ENCODE measurements around the gene SND1.

The SND1 gene

DNA sequence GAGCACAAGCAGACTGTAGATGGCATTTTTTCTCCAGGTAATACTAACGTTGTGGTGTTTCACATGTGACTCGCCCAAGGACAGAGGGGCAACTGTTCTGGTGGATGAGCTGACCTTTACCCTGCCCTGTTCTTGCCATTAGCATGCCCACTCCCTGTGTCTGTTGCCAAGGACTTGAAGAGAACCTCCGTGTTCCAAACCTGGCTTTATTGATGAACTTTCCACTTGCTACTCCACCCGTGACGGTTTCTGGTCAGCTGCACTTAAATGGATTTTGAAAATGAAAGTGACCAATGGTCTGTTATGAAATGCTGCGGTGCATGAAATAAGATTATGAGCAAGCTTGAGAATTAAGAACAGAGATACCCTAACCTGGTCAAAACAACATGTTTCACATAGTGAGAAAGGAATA, 348.9 kb downstream of the SND1 start:
- no peak for TF ChIP-seq POLR2AphosphoS5 (IDR thresholded peaks at IDR 0.05; ENCODE audit: borderline replicate concordance, low read depth, low read length)
- TF ChIP-seq EZH2 (IDR thresholded peaks at IDR 0.05): no peak
- no peak for TF ChIP-seq FOXP2 (optimal IDR thresholded peaks at IDR 0.05; ENCODE audit: control extremely low read depth, extremely low read length, insufficient read depth)
- no peak overlapping the region for H3K9ac ChIP-seq (ENCODE audit: insufficient read length)
- peaks cover 8% of the 10 kb centered on the region for H3K36me3 ChIP-seq (ENCODE audit: insufficient read depth, low read length)
- no peak overlapping the region for H3K27ac ChIP-seq
- no peaks in the 10 kb centered on the region for H3K9me3 ChIP-seq (ENCODE audit: low read depth, low read length)
- DNase-seq (ENCODE audit: low read depth, low spot score): no peak
- no peak overlapping the region for H3K4me3 ChIP-seq

- Histone ChIP-seq H3K9me3 (ENCODE audit: low read depth, low read length) (no peaks in the 10 kb centered on the region), H3K9ac (ENCODE audit: insufficient read length) (no peak overlapping the region), H3K36me3 (ENCODE audit: insufficient read depth, low read length) (peaks cover 18% of the 10 kb centered on the region), H3K4me3 (no peak overlapping the region), H3K27ac (no peak overlapping the region)
- no peak for DNase-seq (ENCODE audit: low read depth, low spot score)
- no peak for TF ChIP-seq FOXP2 (optimal IDR thresholded peaks at IDR 0.05; ENCODE audit: control extremely low read depth, extremely low read length, insufficient read depth)
- TF ChIP-seq POLR2AphosphoS5 (IDR thresholded peaks at IDR 0.05; ENCODE audit: borderline replicate concordance, low read depth, low read length): no peak
- TF ChIP-seq EZH2 (IDR thresholded peaks at IDR 0.05): no peak
These were observed 351.2 kb downstream of the SND1 start for GRCh38 chr7:128003167-128003566.

DNA sequence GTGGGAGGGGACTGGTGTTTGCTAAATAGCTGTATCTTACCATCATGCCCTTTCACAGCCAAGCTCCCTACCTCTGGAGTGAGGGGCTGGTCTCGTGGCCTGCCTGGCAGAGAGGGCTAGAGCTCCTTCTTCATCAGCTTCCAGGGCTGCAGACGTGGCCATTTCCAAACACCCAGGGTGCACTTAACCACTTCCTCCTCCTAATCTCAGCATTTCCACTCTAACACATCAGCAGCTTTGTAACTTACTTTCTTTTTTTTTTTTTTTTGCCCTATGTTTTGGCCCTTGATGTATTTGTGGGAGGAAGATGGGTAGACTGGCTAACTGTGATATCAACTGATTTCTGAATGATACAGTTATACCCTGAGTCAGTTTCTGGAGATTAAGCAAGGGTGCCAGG, 351.8 kb downstream of the SND1 start:
- TF ChIP-seq FOXP2 (optimal IDR thresholded peaks at IDR 0.05; ENCODE audit: control extremely low read depth, extremely low read length, insufficient read depth): no peak
- TF ChIP-seq POLR2AphosphoS5 (IDR thresholded peaks at IDR 0.05; ENCODE audit: borderline replicate concordance, low read depth, low read length): no peak
- no peak for TF ChIP-seq EZH2 (IDR thresholded peaks at IDR 0.05)
- no peak overlapping the region for H3K27ac ChIP-seq
- DNase-seq (ENCODE audit: low read depth, low spot score): no peak
- peaks cover 18% of the 10 kb centered on the region for H3K36me3 ChIP-seq (ENCODE audit: insufficient read depth, low read length)
- no peak overlapping the region for H3K9ac ChIP-seq (ENCODE audit: insufficient read length)
- no peak overlapping the region for H3K4me3 ChIP-seq
- H3K9me3 ChIP-seq (ENCODE audit: low read depth, low read length): no peaks in the 10 kb centered on the region

- TF ChIP-seq EZH2 (IDR thresholded peaks at IDR 0.05) (no peak), POLR2AphosphoS5 (IDR thresholded peaks at IDR 0.05; ENCODE audit: borderline replicate concordance, low read depth, low read length) (no peak), FOXP2 (optimal IDR thresholded peaks at IDR 0.05; ENCODE audit: control extremely low read depth, extremely low read length, insufficient read depth) (no peak)
- no peak overlapping the region for H3K27ac ChIP-seq
- no peak overlapping the region for H3K9ac ChIP-seq (ENCODE audit: insufficient read length)
- no peak overlapping the region for H3K4me3 ChIP-seq
- no peaks in the 10 kb centered on the region for H3K9me3 ChIP-seq (ENCODE audit: low read depth, low read length)
- no peak for DNase-seq (ENCODE audit: low read depth, low spot score)
- peaks cover 18% of the 10 kb centered on the region for H3K36me3 ChIP-seq (ENCODE audit: insufficient read depth, low read length)
These were observed 352.6 kb downstream of the SND1 start for GRCh38 chr7:128004623-128005022.

DNA sequence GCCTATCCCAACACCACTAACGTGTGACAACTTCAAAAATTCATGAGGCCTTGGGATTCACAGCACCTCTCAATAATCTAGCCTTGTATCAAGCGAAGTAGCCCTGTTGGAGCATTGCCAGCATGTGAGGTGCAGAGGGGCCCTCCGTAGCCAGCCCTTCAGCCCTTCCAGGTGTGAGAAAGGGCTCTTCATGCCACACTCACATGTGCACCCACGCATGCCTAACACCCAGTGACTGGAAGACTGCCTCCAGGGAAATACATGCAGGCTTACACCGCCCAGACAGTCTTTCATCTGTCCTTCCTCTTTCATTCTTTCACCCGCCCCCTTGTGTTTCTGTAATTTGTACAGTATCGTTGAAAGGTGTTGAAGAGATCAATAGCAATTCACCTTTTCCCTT, 353.1 kb downstream of the SND1 start:
- no peak overlapping the region for H3K9ac ChIP-seq (ENCODE audit: insufficient read length)
- no peak overlapping the region for H3K4me3 ChIP-seq
- no peaks in the 10 kb centered on the region for H3K9me3 ChIP-seq (ENCODE audit: low read depth, low read length)
- TF ChIP-seq FOXP2 (optimal IDR thresholded peaks at IDR 0.05; ENCODE audit: control extremely low read depth, extremely low read length, insufficient read depth) (no peak), POLR2AphosphoS5 (IDR thresholded peaks at IDR 0.05; ENCODE audit: borderline replicate concordance, low read depth, low read length) (no peak), EZH2 (IDR thresholded peaks at IDR 0.05) (no peak)
- peaks cover 18% of the 10 kb centered on the region for H3K36me3 ChIP-seq (ENCODE audit: insufficient read depth, low read length)
- no peak for DNase-seq (ENCODE audit: low read depth, low spot score)
- H3K27ac ChIP-seq: no peak overlapping the region

GRCh38 chr7:128005759-128006159, 353.8 kb downstream of the SND1 start:
- no peaks in the 10 kb centered on the region for H3K9me3 ChIP-seq (ENCODE audit: low read depth, low read length)
- DNase-seq (ENCODE audit: low read depth, low spot score): no peak
- H3K4me3 ChIP-seq: no peak overlapping the region
- no peak for TF ChIP-seq POLR2AphosphoS5 (IDR thresholded peaks at IDR 0.05; ENCODE audit: borderline replicate concordance, low read depth, low read length)
- TF ChIP-seq EZH2 (IDR thresholded peaks at IDR 0.05): no peak
- no peak overlapping the region for H3K9ac ChIP-seq (ENCODE audit: insufficient read length)
- peaks cover 18% of the 10 kb centered on the region for H3K36me3 ChIP-seq (ENCODE audit: insufficient read depth, low read length)
- H3K27ac ChIP-seq: no peak overlapping the region

DNA sequence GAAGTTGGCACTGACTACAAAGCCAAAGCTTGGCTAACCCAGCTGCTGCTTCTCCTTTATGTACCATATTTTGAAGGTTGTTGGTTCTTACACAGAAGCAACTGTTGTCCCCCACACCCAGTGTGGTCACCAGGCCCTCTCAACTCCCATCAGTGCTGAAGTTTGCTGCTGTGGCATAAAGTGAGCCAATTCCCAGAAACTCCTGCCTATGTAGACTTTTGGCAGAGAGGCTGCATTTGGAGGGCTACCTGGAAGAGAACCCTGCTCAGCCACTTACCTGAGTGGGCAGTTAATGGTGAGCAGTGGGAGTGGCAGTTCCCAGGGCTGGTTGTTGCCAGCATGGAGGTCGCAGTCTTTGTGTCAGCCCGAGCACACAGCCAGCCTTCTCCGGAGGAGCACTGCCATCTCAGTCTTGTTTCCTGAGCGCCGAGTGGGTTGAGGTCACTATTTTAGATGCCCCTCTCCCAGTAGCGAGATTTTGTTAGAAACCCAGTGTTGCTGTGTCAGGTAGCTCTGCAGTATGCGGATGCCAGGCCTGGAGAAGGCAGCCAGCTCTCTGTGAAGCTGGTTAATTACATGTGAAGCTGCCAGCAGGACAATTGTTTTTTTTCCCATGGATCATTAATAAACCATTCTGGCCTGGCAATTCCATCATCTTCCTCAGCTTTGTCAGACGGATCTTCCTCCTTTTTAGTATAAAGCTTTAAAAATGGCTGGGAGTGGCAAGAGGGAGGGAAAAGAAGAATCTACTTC, 354.7 kb downstream of the SND1 start:
- no peak overlapping the region for H3K27ac ChIP-seq
- no peaks in the 10 kb centered on the region for H3K9me3 ChIP-seq (ENCODE audit: low read depth, low read length)
- no peak overlapping the region for H3K4me3 ChIP-seq
- TF ChIP-seq POLR2AphosphoS5 (IDR thresholded peaks at IDR 0.05; ENCODE audit: borderline replicate concordance, low read depth, low read length) (no peak), FOXP2 (optimal IDR thresholded peaks at IDR 0.05; ENCODE audit: control extremely low read depth, extremely low read length, insufficient read depth) (no peak), EZH2 (IDR thresholded peaks at IDR 0.05) (no peak)
- H3K9ac ChIP-seq (ENCODE audit: insufficient read length): no peak overlapping the region
- H3K36me3 ChIP-seq (ENCODE audit: insufficient read depth, low read length): peaks cover 15% of the 10 kb centered on the region; the same call in 1 of the 2 replicates
- no peak for DNase-seq (ENCODE audit: low read depth, low spot score)

DNA sequence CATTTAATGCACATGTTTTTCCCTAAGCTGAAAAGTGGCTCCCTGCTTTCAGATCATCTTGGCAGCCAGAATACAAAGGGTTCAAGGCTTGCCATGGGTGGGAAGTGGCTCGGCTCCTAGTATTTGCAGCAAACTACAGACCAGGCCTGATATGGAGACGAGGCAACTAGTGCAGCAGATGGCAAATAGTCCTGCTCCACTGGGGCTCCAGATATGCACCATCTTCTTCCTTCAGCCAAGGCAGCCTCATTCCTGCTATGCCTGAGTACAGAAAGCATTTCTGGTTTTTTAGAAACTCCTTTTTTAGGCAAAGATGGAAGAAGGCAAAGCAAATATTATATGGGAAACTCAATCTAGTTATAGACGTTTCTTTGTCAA, 355.3 kb downstream of the SND1 start:
- DNase-seq (ENCODE audit: low read depth, low spot score): no peak

GRCh38 chr7:128008141-128008540, 356.1 kb downstream of the SND1 start:
- Histone ChIP-seq H3K9me3 (ENCODE audit: low read depth, low read length) (no peaks in the 10 kb centered on the region), H3K27ac (no peak overlapping the region), H3K4me3 (no peak overlapping the region), H3K36me3 (ENCODE audit: insufficient read depth, low read length) (peaks cover 19% of the 10 kb centered on the region; the same call in 1 of the 2 replicates), H3K9ac (ENCODE audit: insufficient read length) (no peak overlapping the region)
- TF ChIP-seq FOXP2 (optimal IDR thresholded peaks at IDR 0.05; ENCODE audit: control extremely low read depth, extremely low read length, insufficient read depth): no peak
- TF ChIP-seq EZH2 (IDR thresholded peaks at IDR 0.05): no peak
- no peak for TF ChIP-seq POLR2AphosphoS5 (IDR thresholded peaks at IDR 0.05; ENCODE audit: borderline replicate concordance, low read depth, low read length)
- DNase-seq (ENCODE audit: low read depth, low spot score): no peak

More for the DNA sequence above, 355.3 kb downstream of the SND1 start:
- no peak overlapping the region for H3K9ac ChIP-seq (ENCODE audit: insufficient read length)
- no peak for TF ChIP-seq FOXP2 (optimal IDR thresholded peaks at IDR 0.05; ENCODE audit: control extremely low read depth, extremely low read length, insufficient read depth)
- TF ChIP-seq POLR2AphosphoS5 (IDR thresholded peaks at IDR 0.05; ENCODE audit: borderline replicate concordance, low read depth, low read length): no peak
- TF ChIP-seq EZH2 (IDR thresholded peaks at IDR 0.05): no peak
- H3K27ac ChIP-seq: no peak overlapping the region
- no peaks in the 10 kb centered on the region for H3K9me3 ChIP-seq (ENCODE audit: low read depth, low read length)
- H3K4me3 ChIP-seq: no peak overlapping the region
- peaks cover 16% of the 10 kb centered on the region; the same call in 1 of the 2 replicates for H3K36me3 ChIP-seq (ENCODE audit: insufficient read depth, low read length)
